Measurements from ENCODE around the gene HLA-E. TPM values are rescaled to one million over a fixed set of nuclear protein-coding genes. Genes with fewer than 3 reads are reported as not detected.
A peak's percentile ranks its signal among the peaks of the same experiment; 100 is the strongest.
"Not testable (repeated sequence)": the region's sequence is repeated elsewhere in the genome, so short reads cannot be mapped to it uniquely, and the experiment has no call there.

HLA-E gene
- total and polyA plus RNA-seq, 2 donors (not counting 1 experiment from before 2014, with no cell fraction given): 1,043 to 1,174 TPM

GRCh38 chr6:30490026-30490876 is 942 bp downstream of the HLA-E start:
- H2AFZ ChIP-seq (ENCODE audit: insufficient read depth, low read depth, low read length, poor library complexity, severe bottlenecking): no peak overlapping the region
- peaks cover 47 to 59% of the 10 kb centered on the region in 2 donors for H3K4me1 ChIP-seq (ENCODE audit: control insufficient read depth in 2 of 2, insufficient read depth in 2 of 2, low read length in 2 of 2)
- peak; percentile 58 for ATAC-seq (ENCODE audit: low read depth)
- no peaks in the 10 kb centered on the region for H3K9me3 ChIP-seq (ENCODE audit: control extremely low read depth in 1 of 3, control insufficient read depth in 2 of 3, insufficient read depth in 1 of 3, low read length in 2 of 3)
- Mint-ChIP-seq H3K4me1 (peaks cover 65% of the 10 kb centered on the region), H3K4me3 (peak overlapping the region; percentile 99), H3K9me3 (ENCODE audit: insufficient read depth) (no peaks in the 10 kb centered on the region), H3K27me3 (no peaks in the 10 kb centered on the region), H3K27ac (peak overlapping the region; percentile 98)
- H3K27ac ChIP-seq (ENCODE audit: low read length in 2 of 2): peak overlapping the region; percentile 97 to 98
- peaks cover 53% of the 10 kb centered on the region for H4K20me1 ChIP-seq (ENCODE audit: control insufficient read depth, insufficient read depth, low read length, poor library complexity, severe bottlenecking)
- peaks cover 2 to 46% of the 10 kb centered on the region in 2 experiments for H3K36me3 ChIP-seq (replicated peaks in 1 of 2; ENCODE audit: control extremely low read depth in 1 of 2, control insufficient read depth in 1 of 2, extremely low read depth in 1 of 2, insufficient read depth in 2 of 2, low read length in 1 of 2)
- TF ChIP-seq CTCF (IDR thresholded peaks at IDR 0.05): no peak
- TF ChIP-seq EZH2 (IDR thresholded peaks at IDR 0.05; ENCODE audit: borderline replicate concordance, insufficient read depth, low read depth, low read length, poor library complexity, severe bottlenecking): no peak
- peak; percentile 84 for DNase-seq
- no peaks in the 10 kb centered on the region for H3K27me3 ChIP-seq (replicated peaks in 1 of 4; ENCODE audit: control extremely low read depth in 1 of 4, control insufficient read depth in 3 of 4, insufficient read depth in 4 of 4, low read length in 3 of 4)
- WGBS (ENCODE audit: insufficient coverage): 2% methylated on average over 36 of the region's 38 CpGs
- POLR2A ChIA-PET: interaction anchor here (0.5 to 9.1 kb wide), 13 partner anchors 10 to 236 kb away, joined by 3 to 126 read pairs (median 6); partner anchors contain the start of genes GNL1 and PRR3
- CTCF ChIA-PET: interaction anchor here (1.0 to 2.9 kb wide), 9 partner anchors 14 to 55 kb away, joined by 4 to 17 read pairs (median 7); no protein-coding TSS in a partner anchor
- peak overlapping the region; percentile 93 for H3K4me2 ChIP-seq (replicated peaks; ENCODE audit: low read depth, low read length, poor library complexity, severe bottlenecking)
- intact Hi-C loops (cut with micrococcal nuclease): loop anchor here (1.0 kb wide), 1 partner anchor 19 kb away; no protein-coding TSS in a partner anchor
- peaks cover 65% of the 10 kb centered on the region for H3K79me2 ChIP-seq (ENCODE audit: control insufficient read depth, insufficient read depth, low read length)
- peak overlapping the region; percentile 99 to 100 (median 100) for H3K4me3 ChIP-seq (ENCODE audit: control extremely low read depth in 1 of 5, extremely low read depth in 1 of 5, insufficient read depth in 1 of 5, low read depth in 2 of 5, low read length in 4 of 5)
- peak overlapping the region; percentile 100 for H3K9ac ChIP-seq (ENCODE audit: low read length)

- Mint-ChIP-seq H3K4me3 (peak overlapping the region; percentile 99), H3K4me1 (peaks cover 76% of the 10 kb centered on the region), H3K27ac (peak overlapping the region; percentile 98)
- H3K9me3 ChIP-seq (ENCODE audit: control extremely low read depth in 1 of 3, control insufficient read depth in 2 of 3, insufficient read depth in 1 of 3, low read length in 2 of 3); DNase-seq; H3K9me3 Mint-ChIP-seq (ENCODE audit: insufficient read depth); H3K27ac ChIP-seq (ENCODE audit: low read length in 2 of 2); H3K27me3 ChIP-seq (replicated peaks in 1 of 4; ENCODE audit: control extremely low read depth in 1 of 4, control insufficient read depth in 3 of 4, insufficient read depth in 4 of 4, low read length in 3 of 4); H3K27me3 Mint-ChIP-seq; intact Hi-C loops (cut with micrococcal nuclease); ATAC-seq (ENCODE audit: low read depth); H2AFZ ChIP-seq (ENCODE audit: insufficient read depth, low read depth, low read length, poor library complexity, severe bottlenecking): not testable (repeated sequence)
- Histone ChIP-seq H3K79me2 (ENCODE audit: control insufficient read depth, insufficient read depth, low read length) (peaks cover 68% of the 10 kb centered on the region), H3K36me3 (replicated peaks in 1 of 2; ENCODE audit: control extremely low read depth in 1 of 2, control insufficient read depth in 1 of 2, extremely low read depth in 1 of 2, insufficient read depth in 2 of 2, low read length in 1 of 2) (peaks cover 2 to 46% of the 10 kb centered on the region in 2 experiments), H3K9ac (ENCODE audit: low read length) (peak overlapping the region; percentile 100), H3K4me3 (ENCODE audit: control extremely low read depth in 1 of 5, extremely low read depth in 1 of 5, insufficient read depth in 1 of 5, low read depth in 2 of 5, low read length in 4 of 5) (peak overlapping the region; percentile 27 to 100 (median 100)), H4K20me1 (ENCODE audit: control insufficient read depth, insufficient read depth, low read length, poor library complexity, severe bottlenecking) (peaks cover 53% of the 10 kb centered on the region), H3K4me2 (replicated peaks; ENCODE audit: low read depth, low read length, poor library complexity, severe bottlenecking) (peak overlapping the region; percentile 93), H3K4me1 (ENCODE audit: control insufficient read depth in 2 of 2, insufficient read depth in 2 of 2, low read length in 2 of 2) (peaks cover 55 to 71% of the 10 kb centered on the region in 2 donors)
- ChIA-PET POLR2A (interaction anchor here (0.6 to 9.1 kb wide), 9 partner anchors 10 to 126 kb away, joined by 3 to 126 read pairs (median 10); partner anchors contain the start of genes GNL1, MRPS18B, PPP1R10 and PRR3), CTCF (interaction anchor here (0.8 to 6.2 kb wide), 13 partner anchors 7 to 124 kb away, joined by 4 to 114 read pairs (median 7); no protein-coding TSS in a partner anchor)
- 60% methylated on average over 8 of the region's 14 CpGs for WGBS (ENCODE audit: insufficient coverage)
Observed at GRCh38 chr6:30491291-30491953, 2.1 kb downstream of the HLA-E start.

All from B cell (primary cell).